Neural progenitor cell (in vitro differentiated cells): ENCODE results near the gene B3GNT5.

Experiments
- EZH2phosphoT487 ChIP-seq: fragments of 200-600 bp; sonication (generic); IDR thresholded peaks from 2 replicates; pipeline ENCODE4 v1.6.1; 2017; ENCODE audit warnings: antibody characterized with exemption
- TF ChIP-seq, protein P1 (sequence below): fragments of 200-600 bp; sonication (generic); IDR thresholded peaks from 2 replicates; pipeline ENCODE4 v1.5.1; 2017; ENCODE audit warnings: antibody characterized with exemption, mild to moderate bottlenecking

DNA sequence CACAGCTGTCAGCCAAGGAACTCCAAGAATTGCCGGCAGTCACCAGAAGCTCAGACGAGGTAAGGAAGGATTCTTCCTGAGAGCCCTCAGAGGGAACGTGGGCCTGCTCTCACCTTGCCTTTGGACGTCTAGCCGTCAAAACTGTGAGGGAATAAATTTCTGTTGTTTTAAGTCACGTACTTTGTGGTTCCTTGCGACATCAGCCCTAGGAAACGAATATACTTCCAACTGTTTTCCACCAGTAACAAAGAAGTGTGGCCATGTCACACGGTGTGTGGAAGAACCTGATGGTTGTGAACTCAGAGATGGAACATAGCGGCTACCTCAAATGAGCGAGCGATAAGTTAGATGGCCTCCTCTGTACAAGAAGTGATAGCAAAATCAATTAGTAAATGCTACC, 41.0 kb upstream of the B3GNT5 start:
- TF ChIP-seq EZH2phosphoT487, result no peak
- TF ChIP-seq, protein P1, sequence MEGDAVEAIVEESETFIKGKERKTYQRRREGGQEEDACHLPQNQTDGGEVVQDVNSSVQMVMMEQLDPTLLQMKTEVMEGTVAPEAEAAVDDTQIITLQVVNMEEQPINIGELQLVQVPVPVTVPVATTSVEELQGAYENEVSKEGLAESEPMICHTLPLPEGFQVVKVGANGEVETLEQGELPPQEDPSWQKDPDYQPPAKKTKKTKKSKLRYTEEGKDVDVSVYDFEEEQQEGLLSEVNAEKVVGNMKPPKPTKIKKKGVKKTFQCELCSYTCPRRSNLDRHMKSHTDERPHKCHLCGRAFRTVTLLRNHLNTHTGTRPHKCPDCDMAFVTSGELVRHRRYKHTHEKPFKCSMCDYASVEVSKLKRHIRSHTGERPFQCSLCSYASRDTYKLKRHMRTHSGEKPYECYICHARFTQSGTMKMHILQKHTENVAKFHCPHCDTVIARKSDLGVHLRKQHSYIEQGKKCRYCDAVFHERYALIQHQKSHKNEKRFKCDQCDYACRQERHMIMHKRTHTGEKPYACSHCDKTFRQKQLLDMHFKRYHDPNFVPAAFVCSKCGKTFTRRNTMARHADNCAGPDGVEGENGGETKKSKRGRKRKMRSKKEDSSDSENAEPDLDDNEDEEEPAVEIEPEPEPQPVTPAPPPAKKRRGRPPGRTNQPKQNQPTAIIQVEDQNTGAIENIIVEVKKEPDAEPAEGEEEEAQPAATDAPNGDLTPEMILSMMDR, result no peak
